Measurements from ENCODE around the gene ECHDC1.

DNA sequence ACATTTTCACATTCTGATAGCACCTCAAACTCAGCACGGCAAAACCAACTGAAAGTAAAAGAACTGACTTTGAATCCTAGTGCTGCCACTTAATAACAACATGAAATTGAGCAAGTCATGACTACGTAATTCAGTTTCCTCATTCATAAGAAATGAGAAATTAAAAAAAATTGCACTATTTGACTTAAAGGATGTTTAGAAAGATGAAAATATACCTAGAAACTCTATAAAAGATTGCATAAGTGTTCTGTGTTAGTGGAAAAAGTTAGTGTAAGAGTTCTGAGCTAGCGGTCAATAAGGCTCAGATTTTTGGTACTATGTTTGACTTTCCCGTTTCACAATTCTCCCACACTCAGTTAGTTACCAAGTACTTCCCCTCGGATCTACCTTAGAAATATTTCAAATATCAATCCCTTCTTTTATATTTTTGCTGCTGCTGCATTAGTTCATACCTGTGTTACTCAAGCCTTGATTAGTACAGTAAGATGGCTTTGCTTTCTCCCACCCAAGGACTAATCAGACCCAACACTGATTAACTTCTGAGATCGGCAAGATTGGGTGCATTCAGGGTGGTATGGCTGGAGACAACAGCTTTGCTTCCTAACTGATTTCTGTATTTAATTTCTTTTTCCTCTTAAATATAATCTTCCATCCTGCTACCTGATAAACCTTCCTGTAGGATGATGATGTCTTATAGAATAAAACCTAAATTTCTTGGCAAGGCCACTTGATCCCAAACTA, 25.9 kb downstream of the ECHDC1 start:
- TF ChIP-seq MAX (IDR thresholded peaks at IDR 0.05) (no peak), CTCF (IDR thresholded peaks at IDR 0.05; ENCODE audit: low read depth, low read length, missing input control) (no peak), RAD21 (IDR thresholded peaks at IDR 0.05) (no peak)
